Panc1 (cell line): Measurements from ENCODE around the gene CLCN6.

Experiments
- POLR2AphosphoS5 ChIP-seq: IDR thresholded peaks from 2 replicates; pipeline ENCODE4 v1.6.1; 2012; ENCODE audit warnings: mild to moderate bottlenecking, low read depth, low read length, moderate library complexity
- REST ChIP-seq, 2 experiments: IDR thresholded peaks; 2 replicates each; pipeline ENCODE4 v1.6.1; 2011 to 2012; ENCODE audit warnings: low read depth in 2 of 2, control low read depth in 1 of 2, low read length in 1 of 2, mild to moderate bottlenecking in 1 of 2, moderate library complexity in 1 of 2; ENCODE audit not compliant: insufficient read depth in 1 of 2
- SIN3A ChIP-seq: IDR thresholded peaks from 2 replicates; pipeline ENCODE4 v1.6.1; 2012; ENCODE audit warnings: low read depth, mild to moderate bottlenecking, low read length, moderate library complexity, borderline replicate concordance; ENCODE audit not compliant: insufficient read depth
- TCF7L2 ChIP-seq: IDR thresholded peaks from 2 replicates; pipeline ENCODE4 v1.6.1; 2011; ENCODE audit warnings: mild to moderate bottlenecking, low read depth, low read length, inconsistent platforms
- TF ChIP-seq, protein P1 (sequence below): fragments of 450-650 bp; IDR thresholded peaks from 2 replicates; pipeline ENCODE4 v1.5.1; 2017; ENCODE audit warnings: mild to moderate bottlenecking

DNA sequence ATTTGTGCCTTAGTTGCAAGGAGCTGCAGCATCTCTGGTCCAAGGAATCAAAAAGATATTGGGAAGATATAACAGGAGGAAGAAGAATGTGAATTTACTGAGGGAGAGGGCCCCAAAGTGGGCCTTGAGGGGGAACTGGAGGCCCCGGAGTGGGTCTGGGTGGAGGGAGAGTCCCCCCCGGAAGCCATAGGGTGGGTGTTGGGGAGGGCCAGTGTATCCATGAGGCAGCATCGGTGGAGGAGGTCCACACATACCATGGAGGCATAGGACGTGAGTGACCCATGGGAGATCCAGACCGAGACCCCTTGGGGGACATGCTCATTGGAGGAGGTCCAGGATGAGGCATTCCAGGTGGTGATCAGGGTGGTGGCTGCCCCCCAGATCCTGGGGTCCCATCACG lies 44.7 kb upstream of the CLCN6 start:
- TF ChIP-seq REST (IDR thresholded peaks at IDR 0.05; ENCODE audit: insufficient read depth in 1 of 2, low read depth in 2 of 2, low read length in 1 of 2): no peak
- TF ChIP-seq, protein P1, sequence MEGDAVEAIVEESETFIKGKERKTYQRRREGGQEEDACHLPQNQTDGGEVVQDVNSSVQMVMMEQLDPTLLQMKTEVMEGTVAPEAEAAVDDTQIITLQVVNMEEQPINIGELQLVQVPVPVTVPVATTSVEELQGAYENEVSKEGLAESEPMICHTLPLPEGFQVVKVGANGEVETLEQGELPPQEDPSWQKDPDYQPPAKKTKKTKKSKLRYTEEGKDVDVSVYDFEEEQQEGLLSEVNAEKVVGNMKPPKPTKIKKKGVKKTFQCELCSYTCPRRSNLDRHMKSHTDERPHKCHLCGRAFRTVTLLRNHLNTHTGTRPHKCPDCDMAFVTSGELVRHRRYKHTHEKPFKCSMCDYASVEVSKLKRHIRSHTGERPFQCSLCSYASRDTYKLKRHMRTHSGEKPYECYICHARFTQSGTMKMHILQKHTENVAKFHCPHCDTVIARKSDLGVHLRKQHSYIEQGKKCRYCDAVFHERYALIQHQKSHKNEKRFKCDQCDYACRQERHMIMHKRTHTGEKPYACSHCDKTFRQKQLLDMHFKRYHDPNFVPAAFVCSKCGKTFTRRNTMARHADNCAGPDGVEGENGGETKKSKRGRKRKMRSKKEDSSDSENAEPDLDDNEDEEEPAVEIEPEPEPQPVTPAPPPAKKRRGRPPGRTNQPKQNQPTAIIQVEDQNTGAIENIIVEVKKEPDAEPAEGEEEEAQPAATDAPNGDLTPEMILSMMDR: no peak
- TF ChIP-seq POLR2AphosphoS5: no peak
- TF ChIP-seq TCF7L2: no peak
- TF ChIP-seq SIN3A: no peak
